Measurements from ENCODE around the gene RPP40.
"Not testable (repeated sequence)": the region's sequence is repeated elsewhere in the genome, so short reads cannot be mapped to it uniquely, and the experiment has no call there.

Gene RPP40, protein sequence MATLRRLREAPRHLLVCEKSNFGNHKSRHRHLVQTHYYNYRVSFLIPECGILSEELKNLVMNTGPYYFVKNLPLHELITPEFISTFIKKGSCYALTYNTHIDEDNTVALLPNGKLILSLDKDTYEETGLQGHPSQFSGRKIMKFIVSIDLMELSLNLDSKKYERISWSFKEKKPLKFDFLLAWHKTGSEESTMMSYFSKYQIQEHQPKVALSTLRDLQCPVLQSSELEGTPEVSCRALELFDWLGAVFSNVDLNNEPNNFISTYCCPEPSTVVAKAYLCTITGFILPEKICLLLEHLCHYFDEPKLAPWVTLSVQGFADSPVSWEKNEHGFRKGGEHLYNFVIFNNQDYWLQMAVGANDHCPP

DNA sequence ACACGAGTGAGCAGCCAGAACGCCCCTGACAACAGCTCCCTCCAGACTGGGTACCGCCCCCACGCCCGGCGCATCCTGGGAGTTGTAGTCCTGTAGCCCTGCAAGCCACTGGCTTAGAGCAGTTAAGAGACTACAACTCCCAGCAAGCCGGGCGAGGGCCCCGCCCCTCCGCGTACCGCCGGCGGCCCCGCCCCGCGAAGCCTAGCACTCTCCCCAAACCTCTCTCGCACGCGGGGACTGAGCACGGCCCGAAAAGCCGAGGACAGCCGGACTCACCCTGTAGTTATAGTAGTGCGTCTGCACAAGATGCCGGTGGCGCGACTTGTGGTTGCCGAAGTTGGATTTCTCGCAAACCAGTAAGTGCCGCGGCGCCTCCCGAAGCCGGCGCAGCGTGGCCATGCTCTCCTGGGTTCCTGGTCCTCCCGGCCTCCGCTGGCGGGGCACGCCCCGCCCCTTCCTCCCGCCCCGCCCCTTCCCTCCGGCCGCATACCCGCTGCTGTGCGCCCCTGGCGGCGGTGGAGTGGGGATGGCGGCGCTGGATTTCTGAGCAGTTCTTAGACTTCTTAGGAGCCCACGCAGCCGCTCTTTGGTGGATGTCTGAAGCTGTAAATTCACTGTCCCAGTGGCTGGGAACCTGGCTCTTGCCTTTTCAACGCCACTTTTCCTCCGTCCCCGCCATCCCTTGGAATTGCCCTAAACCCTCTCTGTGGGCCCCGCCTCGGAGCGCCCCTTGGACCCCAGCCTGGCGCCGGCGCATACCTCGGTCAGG, at the start of gene RPP40:
Gene RPP40 (minus strand): TSS at position 434 of the 769 bp plus-strand sequence. CDS start 35 bp downstream, at position 399.
- peak; percentile 100 for DNase-seq (ENCODE audit: low read depth)

DNA sequence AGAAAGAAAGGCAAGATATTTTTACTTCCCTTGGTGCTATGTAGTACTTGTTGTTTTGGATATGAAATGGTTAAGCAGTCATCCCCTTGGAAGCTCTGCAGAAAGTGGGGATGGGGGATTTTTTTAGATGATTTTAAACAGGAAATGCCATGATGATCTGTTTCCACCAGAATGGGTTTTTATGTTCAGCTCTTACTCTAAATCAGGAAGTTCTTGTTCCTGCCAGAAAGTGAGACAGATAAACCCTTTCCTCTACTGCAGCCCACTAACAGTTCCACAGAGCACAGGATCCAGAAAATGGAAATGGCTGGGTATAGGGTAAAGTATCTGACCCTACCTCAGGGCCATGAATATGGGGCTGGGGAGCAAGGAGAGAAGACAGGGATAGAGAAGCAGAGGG, 49.2 kb upstream of the RPP40 start:
- no peak for DNase-seq (ENCODE audit: low read depth)

DNA sequence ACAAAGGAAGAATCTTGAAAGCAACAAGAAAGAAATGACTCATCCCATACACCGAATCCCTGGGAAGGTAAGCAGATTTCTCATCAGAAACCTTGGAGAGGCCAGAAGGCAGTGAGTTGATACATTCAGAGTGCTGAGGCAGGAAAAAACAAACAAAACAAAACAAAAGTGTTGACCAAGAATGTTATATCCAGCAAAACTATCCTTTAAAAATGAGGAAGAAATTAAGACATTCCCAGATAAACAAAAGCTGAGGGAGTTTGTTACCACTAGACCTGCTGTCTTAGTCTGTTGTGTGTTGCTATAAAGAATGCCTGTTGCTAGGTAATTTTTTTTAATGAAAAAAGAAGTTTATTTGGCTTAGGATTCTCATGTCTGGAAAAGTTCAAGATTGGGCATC, 47.6 kb upstream of the RPP40 start:
- no peak for DNase-seq (ENCODE audit: low read depth)

DNA sequence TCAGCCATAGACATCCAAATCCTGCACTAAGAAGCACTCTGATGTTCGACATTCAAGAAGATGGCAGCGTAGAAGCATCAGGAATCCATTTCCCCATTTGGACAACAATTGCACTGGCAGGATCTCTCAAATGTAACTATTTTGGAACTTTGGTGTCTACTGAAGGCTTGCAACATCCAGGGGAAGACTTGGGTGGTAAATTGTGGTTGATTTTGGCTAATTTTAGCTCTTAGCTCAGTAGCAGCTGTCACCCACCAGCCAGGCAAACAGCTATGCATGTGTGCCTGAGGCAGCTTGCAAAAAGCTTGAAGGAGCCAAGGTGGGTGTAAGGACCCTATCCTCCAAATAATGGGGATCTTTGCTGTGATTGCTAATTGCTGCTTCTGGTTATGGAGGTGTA, 46.2 kb upstream of the RPP40 start:
- DNase-seq (ENCODE audit: low read depth) = no peak

DNA sequence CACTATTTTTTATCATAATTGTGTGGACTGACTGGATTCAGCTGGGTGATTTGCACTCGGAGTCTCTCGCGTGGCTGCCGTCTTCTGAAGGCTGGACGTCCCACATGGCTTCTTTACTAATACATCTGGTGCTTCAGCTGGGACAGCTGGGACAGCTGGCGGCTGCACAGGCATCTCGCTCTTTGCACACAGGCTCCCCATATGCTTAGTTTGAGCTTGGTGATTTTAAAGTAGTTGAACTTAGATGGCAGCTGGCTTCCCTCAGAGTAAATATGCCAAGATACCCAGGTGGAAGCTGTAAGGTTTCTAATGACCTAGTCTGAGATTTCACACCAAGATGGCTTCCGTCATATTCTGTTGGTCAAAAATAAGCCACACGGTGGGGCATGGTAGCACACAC, 42.6 kb upstream of the RPP40 start:
- DNase-seq (ENCODE audit: low read depth) = no peak

DNA sequence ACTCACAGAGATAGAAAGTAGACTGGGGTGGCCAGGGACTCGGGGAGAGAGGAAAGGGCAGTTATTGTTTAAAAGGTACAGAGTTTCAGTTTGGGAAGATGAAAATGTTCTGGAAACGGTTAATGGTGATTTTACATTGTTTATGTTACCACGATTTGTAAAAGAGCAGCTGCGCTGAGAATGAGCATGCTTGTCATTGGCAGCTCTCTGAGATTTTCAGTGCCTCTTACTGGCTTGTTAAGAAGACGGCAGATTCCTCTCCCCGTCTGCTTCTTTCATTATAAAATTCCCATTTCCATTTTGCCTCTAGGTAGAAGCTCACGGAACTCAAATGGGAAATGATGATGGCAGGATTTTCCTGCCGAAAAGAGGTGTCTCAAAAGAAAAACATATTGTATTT, 41.6 kb upstream of the RPP40 start:
- DNase-seq (ENCODE audit: low read depth) = no peak

DNA sequence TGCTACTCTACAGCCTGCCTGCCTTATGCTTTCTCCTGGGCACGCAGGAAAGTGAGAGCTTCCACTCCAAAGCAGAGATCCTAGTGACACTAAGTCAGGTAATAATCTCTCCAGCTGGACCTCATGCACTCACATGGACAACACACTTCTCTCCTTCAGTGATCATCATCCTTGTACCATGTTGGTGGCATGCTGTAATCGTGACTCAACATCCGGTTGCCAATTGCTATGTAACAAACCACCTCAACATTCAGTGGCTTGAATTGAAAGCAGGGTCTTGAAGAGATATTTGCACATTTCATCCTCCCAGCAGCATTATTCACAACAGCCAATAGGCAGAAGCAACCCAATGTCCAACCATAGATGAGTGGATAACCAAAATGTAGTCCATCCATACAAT, 41.0 kb upstream of the RPP40 start:
- no peak for DNase-seq (ENCODE audit: low read depth)

DNA sequence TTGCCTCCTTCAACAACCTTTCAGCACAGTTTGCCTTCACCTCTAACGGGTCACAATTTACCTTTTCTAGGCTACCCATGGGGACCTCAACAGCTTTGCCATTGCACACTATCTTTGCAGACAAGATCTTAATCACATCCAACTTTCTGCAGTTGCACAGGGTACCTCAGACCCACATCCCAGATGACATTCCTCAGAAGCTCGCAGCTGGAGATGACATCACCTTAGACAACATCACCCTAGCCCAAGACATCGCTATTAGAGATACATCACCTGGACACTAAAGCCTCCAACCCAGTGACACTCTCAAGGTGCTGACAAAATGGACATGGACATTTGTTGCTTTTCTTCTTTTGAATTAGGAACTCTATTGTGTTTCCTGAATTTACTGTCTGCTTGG, 38.6 kb upstream of the RPP40 start:
- DNase-seq (ENCODE audit: low read depth) = no peak

DNA sequence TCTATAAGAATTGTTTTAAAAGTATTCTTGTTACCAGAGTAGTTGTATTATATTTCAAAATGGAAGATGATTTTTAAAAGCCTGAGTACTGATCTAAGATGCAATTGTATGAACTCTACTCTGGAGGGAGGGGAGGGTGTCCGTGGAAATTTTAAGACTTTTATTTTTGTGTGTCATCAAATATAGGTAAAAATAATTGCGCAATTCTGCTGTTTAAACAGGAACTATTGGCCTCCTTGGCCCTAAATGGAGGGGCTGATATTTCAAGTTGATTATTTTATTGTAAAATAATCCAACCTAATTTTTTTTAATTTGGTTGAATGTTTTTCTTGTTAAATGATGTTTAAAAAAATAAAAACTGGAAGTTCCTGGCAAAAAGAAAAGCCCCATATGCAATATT, 38.1 kb upstream of the RPP40 start:
- no peak for DNase-seq (ENCODE audit: low read depth)

DNA sequence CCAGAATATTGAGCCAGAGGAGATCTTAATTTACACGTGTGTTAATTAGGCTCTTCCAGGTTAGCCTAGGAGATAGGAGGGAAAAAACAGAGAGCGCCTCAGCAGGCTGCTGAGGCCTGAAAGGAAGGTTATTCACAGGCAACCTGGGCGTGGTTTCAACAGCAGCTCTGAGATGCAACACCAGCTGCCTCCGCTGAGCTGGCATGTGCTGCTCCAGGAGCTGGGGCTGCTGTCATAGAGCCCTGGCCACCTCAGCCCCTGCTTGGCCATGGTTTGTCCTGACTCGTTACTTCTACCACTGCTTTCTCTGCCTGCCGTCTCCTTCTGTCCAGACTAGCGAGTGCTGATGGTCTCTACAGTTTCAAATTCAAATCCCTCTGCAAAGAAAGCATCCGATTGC, 32.4 kb upstream of the RPP40 start:
- DNase-seq (ENCODE audit: low read depth) = no peak

DNA sequence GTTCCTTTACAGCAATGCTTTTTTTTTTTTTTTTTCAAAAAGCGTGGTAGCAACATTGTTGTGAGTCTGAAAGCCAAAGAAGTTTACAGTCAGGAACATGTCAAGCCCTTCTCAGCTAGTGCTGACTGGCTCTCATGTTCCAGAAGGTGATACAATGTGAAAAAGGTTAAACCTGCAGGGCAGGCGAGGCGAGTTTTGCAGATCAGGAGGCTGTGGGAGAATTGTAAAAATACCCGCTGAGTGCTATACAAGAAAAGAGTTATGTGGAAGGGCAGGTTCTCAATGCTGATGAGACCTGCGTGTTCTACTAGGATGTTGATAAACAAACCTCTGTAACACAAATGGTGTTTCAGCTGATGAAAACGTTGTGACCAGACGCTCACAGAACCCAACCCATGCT, 30.9 kb upstream of the RPP40 start:
- DNase-seq (ENCODE audit: low read depth) = no peak

DNA sequence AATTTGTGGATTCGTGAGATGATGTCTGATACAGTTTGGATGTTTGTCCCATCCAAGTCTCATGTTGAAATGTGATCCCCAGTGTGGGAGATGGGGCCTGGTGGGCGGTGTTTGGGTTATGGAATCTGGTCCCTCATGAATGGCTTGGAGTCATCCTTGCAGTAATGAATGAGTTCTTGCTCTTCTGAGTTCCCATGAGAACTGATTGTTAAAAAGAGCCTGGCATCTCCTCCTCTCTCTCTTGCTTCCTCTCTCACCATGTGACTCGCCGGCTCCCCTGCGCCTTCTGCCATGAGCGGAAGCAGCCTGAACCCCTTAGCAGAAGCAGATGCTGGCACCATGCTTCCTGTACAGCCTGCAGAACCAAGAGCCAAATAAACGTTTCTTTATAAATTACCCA, 30.5 kb upstream of the RPP40 start:
- no peak for DNase-seq (ENCODE audit: low read depth)

DNA sequence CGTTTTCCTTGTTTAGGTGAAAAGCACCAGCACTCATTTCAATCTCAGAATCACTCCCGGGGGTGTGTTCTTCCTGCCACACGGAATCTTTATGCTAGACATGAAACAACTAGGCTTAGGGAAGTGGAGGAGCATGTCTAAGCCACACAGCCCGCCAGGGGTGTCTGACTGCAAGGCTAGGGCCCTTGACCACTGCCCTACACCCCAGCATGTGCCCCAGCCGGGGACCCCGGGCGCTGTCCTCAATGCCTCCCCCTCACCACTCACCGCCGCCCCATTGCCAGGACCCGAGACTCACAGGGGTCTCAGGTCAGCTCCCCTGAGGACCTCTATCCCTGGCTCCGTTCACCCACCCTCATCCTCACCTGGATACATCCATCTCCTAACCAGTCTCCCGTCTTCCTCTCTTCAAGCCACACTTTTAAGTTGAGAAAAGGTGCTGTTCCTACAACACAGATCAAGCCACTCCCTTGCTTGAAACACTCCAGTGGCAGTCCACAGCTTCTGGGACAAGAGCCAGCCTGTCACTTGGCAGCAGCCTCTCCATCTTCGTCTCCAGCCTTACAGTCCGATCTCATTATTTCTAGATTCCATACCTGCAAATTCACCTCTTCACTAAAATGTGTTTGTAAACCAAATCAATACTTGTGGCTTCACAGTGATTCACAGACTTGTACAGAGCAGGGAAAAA, 29.5 kb upstream of the RPP40 start:
- DNase-seq (ENCODE audit: low read depth) = not testable (repeated sequence)

DNA sequence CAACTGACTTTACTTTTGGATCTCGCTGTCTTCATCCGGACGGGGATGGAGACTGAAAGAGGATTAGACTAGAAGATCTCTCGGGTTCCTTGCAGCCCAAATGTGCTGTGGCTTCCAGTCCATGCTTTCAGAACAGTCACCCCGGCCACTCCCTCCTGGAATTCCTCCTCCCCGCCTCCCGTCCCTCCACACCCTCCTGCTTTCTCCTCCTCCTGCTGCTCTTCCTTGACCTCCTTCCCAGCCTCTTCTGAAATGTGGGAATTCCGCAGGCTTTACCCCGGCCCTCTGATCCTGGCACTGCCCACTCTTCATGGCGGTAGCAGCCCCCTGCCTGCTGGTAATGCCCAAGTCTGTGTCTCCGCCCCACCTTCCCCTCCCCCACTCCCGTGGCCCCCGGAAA, 28.9 kb upstream of the RPP40 start:
- DNase-seq (ENCODE audit: low read depth) = not testable (repeated sequence)

DNA sequence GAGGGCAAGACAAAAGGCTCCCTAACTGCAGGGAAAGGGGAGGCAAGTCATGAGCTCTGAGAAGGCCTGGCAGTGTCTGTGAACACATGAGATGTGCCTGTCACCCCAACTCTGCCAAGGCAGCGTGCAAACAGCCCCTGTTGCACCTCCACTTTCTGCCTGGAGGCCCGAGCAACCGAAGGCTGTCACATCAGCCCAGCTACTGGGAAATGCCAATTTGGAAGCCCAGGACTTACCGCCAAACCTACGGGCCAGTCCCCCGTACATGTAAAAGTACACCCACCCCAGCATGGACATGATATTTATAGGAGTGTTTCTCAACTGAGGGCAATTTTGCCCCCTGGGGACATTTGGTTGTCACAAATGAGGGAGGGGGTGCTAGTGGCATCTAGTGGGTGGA, 27.3 kb upstream of the RPP40 start:
- no peak for DNase-seq (ENCODE audit: low read depth)

DNA sequence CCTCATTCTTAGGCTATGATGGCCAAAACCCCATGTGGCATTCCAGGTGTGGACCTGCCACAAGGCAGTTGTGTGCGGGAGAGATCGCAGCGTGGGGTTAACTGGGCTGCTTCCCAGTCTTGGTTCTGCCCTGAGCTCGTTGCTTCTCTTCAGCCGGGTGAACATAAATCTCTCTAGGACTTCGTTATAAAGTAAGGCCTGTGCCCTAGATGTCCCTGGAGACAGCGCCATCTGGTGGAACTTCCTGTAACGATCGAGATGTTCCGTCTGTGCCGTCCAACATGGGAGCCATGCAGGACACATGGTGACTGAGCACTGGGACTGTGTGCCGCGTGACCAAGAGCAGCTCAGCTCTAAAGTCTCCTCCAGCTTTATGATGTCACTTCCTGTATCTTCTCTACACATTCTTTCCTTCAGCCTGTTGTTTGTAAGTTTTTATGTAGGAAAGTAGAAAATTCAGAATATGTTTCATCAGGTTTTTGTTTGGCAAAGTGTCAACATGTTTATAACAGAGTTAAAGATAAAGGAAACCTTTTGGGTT, 26.8 kb upstream of the RPP40 start:
- peak; percentile 62 for DNase-seq (ENCODE audit: low read depth)

DNA sequence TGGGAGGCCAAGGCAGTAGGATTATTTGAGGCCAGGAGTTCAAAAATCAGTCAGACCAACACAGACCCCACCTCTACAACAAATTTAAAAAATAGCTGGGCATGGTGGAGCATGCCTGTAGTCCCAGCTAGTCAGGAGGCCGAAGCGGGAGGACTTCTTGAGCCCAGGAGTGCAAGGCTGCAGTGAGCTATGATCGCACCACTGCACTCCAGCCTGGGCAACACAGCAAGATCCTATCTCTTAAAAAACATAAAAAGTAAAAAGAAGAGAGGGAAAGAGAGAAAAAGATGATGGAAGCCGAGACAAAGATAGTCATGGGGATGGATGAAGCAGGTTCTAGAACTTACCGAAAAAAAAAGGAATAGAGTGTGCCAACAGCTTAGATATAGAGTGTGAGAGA, 25.8 kb upstream of the RPP40 start:
- no peak for DNase-seq (ENCODE audit: low read depth)

DNA sequence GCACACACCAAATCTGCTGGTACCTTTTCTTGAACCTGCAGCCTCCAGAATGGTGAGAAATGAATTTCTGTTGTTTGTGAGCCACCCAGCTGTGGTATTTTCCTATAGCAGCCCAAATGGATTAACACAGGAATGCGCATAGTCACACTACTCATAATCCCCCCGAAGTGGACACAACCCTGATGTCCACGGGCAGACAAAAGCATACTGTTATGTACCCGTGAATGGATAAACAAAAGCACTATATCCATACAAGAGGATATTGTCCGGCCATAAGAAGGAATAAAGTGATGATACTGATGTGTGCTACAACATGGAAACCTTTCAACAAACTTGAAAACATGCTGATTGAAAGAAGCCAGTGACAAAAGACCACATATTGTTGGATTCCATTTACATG, 25.1 kb upstream of the RPP40 start:
- no peak for DNase-seq (ENCODE audit: low read depth)

DNA sequence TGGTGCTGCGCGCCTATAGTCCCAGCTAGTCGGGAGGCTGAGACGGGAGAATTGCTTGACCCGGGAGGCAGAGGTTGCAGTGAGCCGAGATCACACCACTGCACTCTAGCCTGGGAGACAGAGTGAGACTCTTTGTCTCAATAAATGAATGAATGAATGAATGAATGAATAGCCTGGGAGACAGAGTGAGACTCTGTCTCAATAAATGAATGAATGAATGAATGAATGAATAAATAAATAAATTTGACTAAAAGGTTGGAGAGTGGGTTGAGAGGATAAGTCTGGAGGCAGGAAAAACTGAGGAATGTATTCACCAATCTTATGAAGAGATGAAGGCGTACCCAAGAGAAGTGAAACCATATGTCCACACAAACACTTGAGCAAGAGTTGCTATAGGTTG, 24.5 kb upstream of the RPP40 start:
- no peak for DNase-seq (ENCODE audit: low read depth)

DNA sequence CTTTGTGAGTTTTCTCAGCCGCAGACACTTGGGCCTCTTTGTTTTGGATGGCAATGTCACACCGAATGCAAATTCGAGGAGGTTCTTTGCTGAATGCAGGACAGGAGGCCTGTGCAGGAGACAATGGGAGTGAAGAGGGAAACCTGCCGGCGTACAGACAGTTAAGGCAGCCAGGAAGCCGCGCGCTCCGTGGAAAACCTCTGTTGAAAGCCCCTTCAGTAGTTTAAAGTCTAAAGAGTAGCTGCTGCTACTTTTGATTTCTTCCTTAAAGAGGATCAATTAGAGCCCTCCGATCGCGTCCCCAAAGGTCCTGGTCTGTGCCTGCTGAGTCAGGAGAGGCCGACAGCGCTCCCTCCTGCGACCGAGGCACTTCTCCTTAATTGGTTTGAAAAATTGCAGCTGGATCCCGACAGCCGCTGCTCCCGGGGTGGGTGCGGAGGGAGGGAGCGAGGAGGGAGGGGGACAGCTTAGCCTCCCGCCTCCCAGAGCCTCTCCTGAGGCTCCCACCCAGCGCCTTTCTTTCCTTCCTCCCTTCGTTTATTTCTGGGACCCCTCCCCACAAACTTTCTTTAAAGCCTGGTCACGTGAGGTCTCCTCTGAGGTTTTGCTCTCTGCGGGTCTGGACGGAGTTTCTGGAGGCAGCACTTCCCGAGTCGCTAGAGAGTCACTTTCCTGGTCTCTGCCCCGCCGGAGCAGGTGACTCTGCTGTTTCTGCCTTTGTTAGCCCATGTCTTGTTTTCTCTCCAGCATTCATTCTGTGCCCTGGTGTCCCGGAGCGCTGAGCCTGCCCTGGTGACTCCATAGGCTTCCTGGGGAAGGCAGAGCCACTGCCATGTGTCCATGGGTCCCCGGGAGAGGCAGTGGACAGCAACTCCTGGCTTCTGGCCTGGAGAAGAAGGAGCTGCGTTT, 22.3 kb upstream of the RPP40 start:
- no peak for DNase-seq (ENCODE audit: low read depth)

DNA sequence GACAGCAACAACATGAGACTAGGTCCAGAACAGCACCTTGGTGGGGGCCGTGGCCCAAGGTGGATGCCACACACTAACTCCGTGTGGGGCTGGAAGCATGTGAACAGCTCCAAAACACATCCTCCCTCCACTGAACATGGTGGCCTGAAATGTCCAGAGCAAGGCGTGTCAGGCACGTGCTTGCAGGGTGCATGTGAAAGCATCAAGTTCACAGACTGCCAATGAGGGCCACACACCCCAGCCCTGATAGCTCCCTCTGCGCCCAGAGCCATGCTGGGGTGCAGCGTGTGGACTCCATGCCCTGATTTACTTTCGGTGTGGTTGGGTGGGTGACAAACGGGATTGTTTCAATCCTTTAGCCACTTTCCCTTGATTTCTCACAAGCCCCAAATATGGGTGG, 20.1 kb upstream of the RPP40 start:
- no peak for DNase-seq (ENCODE audit: low read depth)

DNA sequence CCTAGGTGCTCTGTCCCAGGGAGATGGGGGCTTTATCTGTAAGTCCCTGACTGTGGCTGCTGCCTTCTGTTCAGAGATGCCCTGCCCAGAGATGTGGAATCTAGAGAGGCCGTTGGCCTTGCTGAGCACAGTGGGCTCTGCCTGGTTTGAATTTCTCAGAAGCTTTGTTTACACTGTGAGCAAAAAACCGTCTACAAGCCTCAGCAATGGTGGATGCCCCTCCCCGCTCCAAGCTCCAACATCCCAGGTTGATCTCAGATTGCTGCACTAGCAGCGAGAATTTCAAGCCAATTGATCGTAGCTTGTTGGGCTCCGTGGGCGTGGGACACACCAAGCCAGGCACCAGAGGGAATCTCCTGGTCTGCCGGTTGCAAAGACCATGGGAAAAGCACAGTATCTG, 16.3 kb upstream of the RPP40 start:
- DNase-seq (ENCODE audit: low read depth) = no peak

Measured in stimulated activated CD8-positive, alpha-beta memory T cell treated with anti-CD3 and anti-CD28 coated beads, Interleukin-4, amount 100 ng/mL, for 24 hours (primary cell).